ENCODE measurements around the gene ANXA2R. TPM values are rescaled to one million over a fixed set of nuclear protein-coding genes. Genes with fewer than 3 reads are reported as not detected.

The ANXA2R gene
- total and polyA plus RNA-seq, 2 donors (not counting 1 experiment from before 2014, with no cell fraction given) = 19.3 to 50.4 TPM

DNA sequence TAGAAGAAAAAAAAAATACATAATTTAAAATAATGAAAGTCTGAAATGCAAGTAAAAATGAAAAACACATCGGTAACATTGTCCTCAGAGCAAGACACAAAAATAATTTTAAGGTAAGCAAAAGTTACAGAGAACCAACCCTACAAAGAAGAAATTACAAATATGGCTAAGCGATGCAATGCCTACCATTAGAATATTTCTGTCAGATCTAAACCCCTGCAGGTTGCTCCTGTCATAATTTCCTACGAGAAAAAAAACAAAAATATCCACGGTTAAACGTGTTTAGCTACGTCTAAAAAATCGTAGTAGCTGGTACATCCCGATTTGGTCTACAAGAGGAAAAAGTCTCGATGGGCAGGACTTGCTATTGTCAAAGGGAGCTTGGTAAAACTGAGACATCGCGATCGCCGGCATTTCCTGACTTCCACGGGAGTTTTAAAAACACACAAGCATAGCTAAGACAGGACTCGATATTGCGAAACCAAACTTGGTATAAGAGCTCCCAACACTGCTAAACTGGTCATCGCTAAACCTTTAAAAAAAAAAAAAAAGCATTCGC is 1.1 kb upstream of the ANXA2R start:
- H3K4me2 ChIP-seq (replicated peaks; ENCODE audit: low read depth, low read length, poor library complexity, severe bottlenecking) = peak overlapping the region; percentile 87
- DNase-seq (no peak), ATAC-seq (ENCODE audit: low read depth) (no peak)
- H3K36me3 ChIP-seq (replicated peaks in 1 of 2; ENCODE audit: control extremely low read depth in 1 of 2, control insufficient read depth in 1 of 2, extremely low read depth in 1 of 2, insufficient read depth in 2 of 2, low read length in 1 of 2) = no peaks in the 10 kb centered on the region
- Mint-ChIP-seq H3K4me3 (peak overlapping the region; percentile 97), H3K27ac (peak overlapping the region; percentile 98), H3K4me1 (peaks cover 37% of the 10 kb centered on the region), H3K27me3 (no peaks in the 10 kb centered on the region), H3K9me3 (ENCODE audit: insufficient read depth) (no peaks in the 10 kb centered on the region)
- H3K4me3 ChIP-seq (ENCODE audit: control extremely low read depth in 1 of 5, extremely low read depth in 1 of 5, insufficient read depth in 1 of 5, low read depth in 2 of 5, low read length in 4 of 5) = peak overlapping the region; percentile 62 to 95 (median 81)
- CTCF ChIA-PET = interaction anchor here (0.8 to 9.5 kb wide), 18 partner anchors 8 to 443 kb away, joined by 3 to 194 read pairs (median 10); partner anchors contain the start of genes TMEM267 and ZNF131
- peaks cover 5% of the 10 kb centered on the region for H4K20me1 ChIP-seq (ENCODE audit: control insufficient read depth, insufficient read depth, low read length, poor library complexity, severe bottlenecking)
- POLR2A ChIA-PET = interaction anchor here (0.7 to 8.0 kb wide), 13 partner anchors 17 to 443 kb away, joined by 3 to 202 read pairs (median 16); partner anchors contain the start of genes HMGCS1, TMEM267 and ZNF131
- intact Hi-C loops (cut with micrococcal nuclease) = no loop called here
- no peak for TF ChIP-seq EZH2 (IDR thresholded peaks at IDR 0.05; ENCODE audit: borderline replicate concordance, insufficient read depth, low read depth, low read length, poor library complexity, severe bottlenecking)
- TF ChIP-seq CTCF (IDR thresholded peaks at IDR 0.05) = no peak
- peak overlapping the region; percentile 98 to 99 for H3K27ac ChIP-seq (ENCODE audit: low read length in 2 of 2)
- H3K9ac ChIP-seq (ENCODE audit: low read length) = peak overlapping the region; percentile 96
- H3K9me3 ChIP-seq (ENCODE audit: control extremely low read depth in 1 of 3, control insufficient read depth in 2 of 3, insufficient read depth in 1 of 3, low read length in 2 of 3) = no peaks in the 10 kb centered on the region
- peaks cover 37% of the 10 kb centered on the region for H3K79me2 ChIP-seq (ENCODE audit: control insufficient read depth, insufficient read depth, low read length)
- H3K4me1 ChIP-seq (ENCODE audit: control insufficient read depth in 2 of 2, insufficient read depth in 2 of 2, low read length in 2 of 2) = peaks cover 25 to 40% of the 10 kb centered on the region in 2 donors
- peak overlapping the region; percentile 41 for H2AFZ ChIP-seq (ENCODE audit: insufficient read depth, low read depth, low read length, poor library complexity, severe bottlenecking)
- no peaks in the 10 kb centered on the region for H3K27me3 ChIP-seq (replicated peaks in 1 of 4; ENCODE audit: control extremely low read depth in 1 of 4, control insufficient read depth in 3 of 4, insufficient read depth in 4 of 4, low read length in 3 of 4)
- under 1% methylated on average over 15 of the region's 18 CpGs for WGBS (ENCODE audit: insufficient coverage)
